IPS DF 4.7 (cell line): ENCODE results near the gene PPP3CA.
"Not testable (repeated sequence)": the region's sequence is repeated elsewhere in the genome, so short reads cannot be mapped to it uniquely, and the experiment has no call there.

Source experiments
- DNase-seq: peaks from one replicate; pipeline ENCODE4 v3.0.0-alpha.2; 2013; ENCODE audit warnings: low spot score; ENCODE audit errors: extremely low read depth

Gene PPP3CA

DNA sequence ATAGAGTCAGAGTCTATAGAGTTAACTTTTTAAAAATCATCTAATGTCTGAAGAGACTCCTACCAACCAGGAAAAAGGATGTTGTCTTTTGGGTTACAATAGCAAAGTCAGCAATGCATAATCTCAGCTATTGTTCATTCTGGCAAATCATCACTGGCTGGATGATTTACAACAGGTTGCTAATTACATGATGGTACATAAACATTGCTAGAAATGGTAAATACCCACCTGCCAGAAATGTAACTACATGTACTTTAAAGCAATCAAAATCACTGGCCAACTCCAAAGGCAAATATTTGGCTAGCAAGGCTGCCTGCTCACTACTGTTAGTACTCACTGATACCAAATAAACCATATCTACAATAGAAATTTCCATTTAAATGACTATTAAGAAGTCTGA is 91.1 kb downstream of the PPP3CA start:
- no peak for DNase-seq

GRCh38 chr4:101254776-101255175 is 92.5 kb downstream of the PPP3CA start:
- DNase-seq = no peak

DNA sequence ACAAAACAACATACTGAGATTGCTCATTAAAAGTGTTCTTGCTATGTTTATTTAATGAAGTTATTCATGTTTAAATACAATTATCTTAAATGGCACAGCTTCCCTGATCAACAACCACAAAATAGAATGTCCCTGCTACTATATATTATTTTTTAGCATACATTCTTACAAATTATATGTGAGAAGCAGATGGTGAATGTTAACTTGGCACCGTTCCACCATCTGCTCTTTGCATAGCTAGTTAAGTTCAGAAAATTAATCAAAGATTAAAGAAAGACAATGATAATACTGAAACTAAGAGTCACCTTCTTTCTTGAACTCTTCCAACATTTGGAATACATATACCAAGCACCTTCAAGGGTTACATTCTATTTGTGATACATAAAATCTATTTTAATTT is 94.2 kb downstream of the PPP3CA start:
- DNase-seq = no peak

DNA sequence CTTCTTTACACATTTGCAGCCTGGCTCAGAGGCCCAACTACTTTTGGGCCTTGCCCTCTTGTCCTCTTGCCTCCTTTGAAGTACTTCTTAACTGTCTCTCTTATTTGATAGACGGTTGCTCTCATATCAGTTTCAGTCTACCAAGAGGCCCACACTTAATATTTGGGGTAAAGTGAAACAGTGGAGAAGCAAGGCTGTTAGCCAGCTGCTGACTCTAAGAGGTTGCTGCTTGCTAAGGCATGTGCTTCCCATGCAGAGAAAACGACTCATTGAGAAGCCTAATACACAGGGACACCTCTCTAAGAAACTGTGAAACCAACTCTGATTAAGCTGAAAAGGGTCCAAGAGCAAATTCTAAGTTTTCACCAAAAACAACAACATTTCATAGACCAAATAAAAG is 94.6 kb downstream of the PPP3CA start:
- no peak for DNase-seq

GRCh38 chr4:101251261-101251660 is 96.1 kb downstream of the PPP3CA start:
- DNase-seq = no peak

GRCh38 chr4:101244349-101244748 is 103.0 kb downstream of the PPP3CA start:
- DNase-seq = no peak

DNA sequence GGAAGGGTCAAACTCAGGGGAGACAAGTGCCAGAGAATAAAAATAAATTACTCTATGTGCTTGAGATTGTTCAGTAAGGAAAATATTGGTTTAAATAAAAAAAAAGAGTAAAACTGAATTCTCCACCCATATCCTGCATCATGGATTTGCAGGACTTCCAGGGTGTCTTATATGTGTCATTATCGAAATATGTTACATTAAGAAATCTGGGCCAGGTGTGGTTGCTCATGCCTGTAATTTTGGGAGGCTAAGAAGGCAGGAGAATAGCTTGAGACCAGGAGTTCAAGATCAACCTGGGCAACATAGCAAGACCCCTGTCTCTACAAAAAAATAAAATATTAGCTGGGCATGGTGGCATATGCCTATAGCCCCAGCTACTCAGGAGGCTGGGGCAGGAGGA is 104.9 kb downstream of the PPP3CA start:
- no peak for DNase-seq

- no peak for DNase-seq
These were observed 107.2 kb downstream of the PPP3CA start for GRCh38 chr4:101240099-101240498.

DNA sequence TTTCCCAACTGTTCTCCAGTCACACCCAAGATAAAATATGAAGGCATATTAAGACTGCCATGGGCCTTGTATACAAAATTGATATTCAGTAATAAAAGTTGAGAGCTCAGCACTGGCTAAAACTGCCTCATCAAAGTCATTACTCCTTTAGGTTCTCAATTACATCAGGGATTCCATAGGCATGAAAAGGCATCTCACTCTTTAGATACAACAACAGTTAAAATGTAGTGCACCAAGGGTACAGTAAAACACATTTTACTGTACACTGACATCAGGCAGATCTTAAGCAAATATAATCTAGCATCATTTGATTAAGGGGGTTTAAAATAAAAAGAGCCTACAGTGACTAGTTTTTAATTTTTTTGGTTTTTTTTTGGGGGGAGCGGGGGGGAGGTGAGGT is 107.7 kb downstream of the PPP3CA start:
- no peak for DNase-seq

DNA sequence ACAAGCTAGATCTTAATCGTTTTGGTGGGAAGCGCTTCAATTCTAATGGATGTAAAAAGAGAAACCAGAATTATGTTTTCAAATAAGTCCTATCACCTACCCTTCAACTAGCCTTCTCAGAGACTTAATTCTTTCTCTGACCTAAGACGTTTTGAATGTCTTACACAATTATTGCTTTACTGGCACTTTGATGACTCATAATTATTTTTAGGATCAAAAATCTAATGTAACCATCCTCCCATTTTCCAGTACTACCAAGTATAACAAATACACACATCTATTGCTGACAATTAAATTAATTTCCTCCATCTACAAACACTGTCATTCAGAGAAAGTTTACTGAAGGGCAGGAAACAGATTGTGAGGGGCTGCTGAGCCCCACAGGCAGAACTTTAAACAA is 108.6 kb downstream of the PPP3CA start:
- DNase-seq = no peak

DNA sequence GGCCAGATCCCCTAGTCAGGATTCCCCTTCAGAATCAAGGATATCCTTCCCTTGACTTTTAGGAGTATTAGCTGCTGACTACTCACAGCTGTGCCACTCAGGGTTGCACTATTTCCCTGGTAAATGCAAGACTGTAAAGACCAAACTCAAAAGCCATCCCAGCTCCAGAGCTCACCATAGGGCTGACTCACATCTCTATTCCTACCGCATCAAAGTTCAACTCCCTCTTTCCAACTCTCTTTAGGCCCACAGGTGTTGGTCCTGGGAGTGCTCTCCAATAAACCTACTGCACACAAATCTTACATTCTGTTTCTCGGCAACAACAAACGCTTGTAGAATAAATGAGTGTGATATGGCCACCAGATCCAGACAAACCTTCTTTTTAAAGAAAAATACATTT is 109.6 kb downstream of the PPP3CA start:
- DNase-seq = no peak

- DNase-seq = no peak
These were observed 111.2 kb downstream of the PPP3CA start for GRCh38 chr4:101236097-101236496.

DNA sequence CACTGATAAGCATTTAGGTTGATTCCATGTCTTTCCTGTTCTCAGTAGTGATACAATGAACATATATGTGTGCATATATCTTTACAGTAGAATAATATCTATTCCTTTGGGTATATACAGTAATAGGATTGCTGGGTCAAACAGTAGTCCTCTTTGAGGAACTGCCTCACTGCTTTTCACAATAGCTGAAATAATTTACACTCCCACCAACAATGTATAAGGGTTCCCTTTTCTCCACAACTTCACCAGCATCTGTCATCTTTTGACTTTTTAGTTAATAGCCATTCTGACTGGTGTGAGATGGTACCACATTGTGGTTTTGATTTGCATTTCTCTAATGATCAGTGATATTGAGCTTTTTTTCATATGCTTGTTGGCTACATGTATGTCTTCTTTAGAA is 113.2 kb downstream of the PPP3CA start:
- DNase-seq = not testable (repeated sequence)

- no peak for DNase-seq
These were observed 115.1 kb downstream of the PPP3CA start for GRCh38 chr4:101232074-101232776.

DNA sequence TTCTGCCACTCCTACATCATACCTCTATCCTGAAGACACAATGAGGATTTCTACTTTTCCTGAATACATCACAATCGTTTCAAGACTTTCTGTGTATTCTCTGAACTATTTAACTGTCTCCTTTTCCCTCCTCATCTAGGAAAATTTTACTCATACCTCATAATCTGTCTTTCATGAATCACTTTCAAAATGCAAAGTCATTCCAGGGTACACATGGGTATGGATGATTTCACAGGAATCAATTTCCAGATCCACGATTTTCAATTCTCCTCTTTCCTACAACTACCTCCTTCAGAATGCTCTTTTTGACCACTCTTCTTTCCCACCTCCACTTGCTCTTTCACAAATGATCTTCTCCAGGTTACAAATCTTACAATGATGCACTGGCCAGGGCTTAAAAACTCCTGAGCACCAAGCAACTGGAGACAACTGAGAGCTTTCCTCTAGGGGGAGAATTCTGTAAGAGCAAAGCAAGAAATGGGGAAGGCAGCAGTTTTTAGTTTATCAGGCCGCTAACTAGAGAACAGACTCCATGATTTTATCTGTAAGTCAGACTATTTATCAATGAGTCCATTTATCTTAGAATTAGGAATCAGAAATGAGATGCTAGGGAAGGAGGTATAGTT is 116.4 kb downstream of the PPP3CA start:
- DNase-seq = no peak

DNA sequence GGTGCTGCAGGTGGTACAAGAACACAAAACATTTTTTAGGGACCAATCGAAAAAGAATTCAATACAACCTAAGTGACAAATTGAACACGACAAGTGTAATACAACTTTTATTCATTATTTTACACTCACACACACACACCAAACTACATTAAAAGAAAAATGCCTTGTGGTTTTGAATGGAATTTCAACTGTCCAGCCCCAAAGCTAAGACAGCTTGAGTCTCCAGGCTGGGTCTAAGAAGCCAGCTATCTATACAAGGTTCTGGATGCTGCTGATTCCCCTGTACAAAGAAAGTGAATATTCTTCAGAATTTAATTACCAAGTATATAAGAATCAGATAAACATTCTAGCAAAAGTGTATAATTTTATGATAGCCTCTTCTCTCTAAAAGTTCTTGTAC is 118.2 kb downstream of the PPP3CA start:
- no peak for DNase-seq

GRCh38 chr4:101227715-101228114 is 119.6 kb downstream of the PPP3CA start:
- no peak for DNase-seq

DNA sequence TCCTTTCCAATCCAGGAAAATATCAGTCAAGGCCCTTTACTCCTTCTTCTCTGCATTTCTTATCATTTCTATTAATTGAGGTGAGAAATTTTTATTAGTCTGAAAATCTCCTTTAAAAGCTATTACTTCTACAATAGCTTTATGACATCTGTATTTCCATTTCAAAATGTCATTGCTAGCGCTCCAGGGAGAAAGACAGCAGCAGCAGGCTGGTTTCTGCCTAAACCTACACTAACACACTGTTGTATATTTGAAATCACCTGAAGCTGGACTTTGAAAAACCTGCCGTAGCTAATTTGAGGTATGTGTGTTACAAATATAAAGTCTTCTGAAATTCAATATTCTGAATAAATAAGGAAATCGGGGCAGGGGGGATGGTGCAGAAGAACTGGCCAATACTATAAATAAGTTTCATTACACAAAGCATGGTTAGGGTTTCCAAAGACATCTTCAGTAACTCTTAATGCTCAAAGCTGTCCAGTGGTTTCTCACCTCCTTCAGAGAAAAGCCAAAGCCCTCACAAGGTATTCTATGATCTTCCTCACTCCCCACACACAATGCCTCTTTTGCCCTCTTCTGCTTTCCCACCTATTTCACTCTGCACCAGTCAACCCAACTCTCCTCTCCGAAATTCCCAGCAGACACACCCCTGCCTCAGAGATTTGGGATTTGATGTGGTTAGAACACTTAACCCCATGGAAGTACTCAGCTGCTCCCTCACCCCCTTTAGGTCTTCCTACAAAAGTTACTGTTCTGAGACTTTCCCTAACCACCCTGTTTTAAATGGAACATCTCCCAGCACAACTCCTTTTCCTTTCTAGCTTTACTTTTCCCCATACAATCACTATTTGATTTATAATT is 122.7 kb downstream of the PPP3CA start:
- no peak for DNase-seq

GRCh38 chr4:101222156-101222845 is 125.0 kb downstream of the PPP3CA start:
- DNase-seq = no peak

- DNase-seq = no peak
These were observed 126.0 kb downstream of the PPP3CA start for GRCh38 chr4:101221294-101221693.

- no peak for DNase-seq
These were observed 128.4 kb downstream of the PPP3CA start for GRCh38 chr4:101218894-101219293.

GRCh38 chr4:101218346-101218745 is 129.0 kb downstream of the PPP3CA start:
- DNase-seq = no peak
